ENCODE results near the gene HES7. TPM values are rescaled to one million over a fixed set of nuclear protein-coding genes. Genes with fewer than 3 reads are reported as not detected.

HES7 gene
- polyA plus RNA-seq, 2 of the 4 experiments (the other 2 are of a cell fraction), result 0.56 to 0.72 TPM

DNA sequence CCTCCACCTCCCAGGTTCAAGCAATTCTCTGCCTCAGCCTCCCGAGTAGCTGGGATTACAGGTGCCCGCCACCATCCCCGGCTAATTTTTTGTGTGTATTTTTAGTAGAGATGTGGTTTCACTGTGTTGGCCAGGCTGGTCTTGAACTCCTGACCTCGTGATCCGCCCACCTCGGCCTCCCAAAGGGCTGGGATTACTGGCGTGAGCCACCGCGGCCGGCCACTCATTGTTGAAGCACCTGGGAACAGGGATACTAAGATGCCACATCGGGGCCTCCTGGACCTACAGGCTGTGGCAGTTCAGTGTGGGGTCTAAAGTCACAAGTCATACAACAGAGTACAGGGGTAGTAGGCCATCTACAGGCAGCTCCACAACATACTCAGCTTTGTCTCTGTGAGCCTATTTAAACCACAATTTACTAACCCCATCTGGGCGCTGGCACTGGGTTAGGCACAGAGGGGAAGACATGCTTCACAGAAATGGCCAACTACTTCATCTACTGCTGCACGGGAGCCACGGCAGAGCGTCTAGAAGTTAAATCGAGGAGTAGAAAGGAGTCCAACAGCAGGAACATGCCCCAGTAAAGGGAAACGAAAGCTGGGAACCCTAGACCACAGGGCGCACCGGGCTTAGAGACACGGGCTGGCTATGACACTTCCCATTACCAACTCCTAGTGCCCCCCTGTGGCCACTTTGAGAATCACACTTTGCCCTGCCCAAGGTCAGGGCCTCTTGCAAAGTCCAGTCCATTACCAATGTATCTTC is 34.5 kb upstream of the HES7 start (continued):
- 0 out of 2 replicates have a peak, but pooled peaks have one; percentile 36 for TF ChIP-seq RARB (CRISPR knock-in tag; IDR thresholded peaks at IDR 0.05)
- TF ChIP-seq RFX5 (IDR thresholded peaks at IDR 0.05), result no peak
- 0 out of 2 replicates have a peak, but pooled peaks have one; percentile 48 for TF ChIP-seq HOXB5 (CRISPR knock-in tag; IDR thresholded peaks at IDR 0.05)
- peak; percentile 92 for TF ChIP-seq CHD4 (IDR thresholded peaks at IDR 0.05; ENCODE audit: borderline replicate concordance)
- TF ChIP-seq KDM1A (IDR thresholded peaks at IDR 0.05; ENCODE audit: low read depth), result peak; percentile 71; the same call in 1 of the 2 replicates
- TF ChIP-seq HOXA7 (CRISPR knock-in tag; IDR thresholded peaks at IDR 0.05), result 0 out of 2 replicates have a peak, but pooled peaks have one; percentile 7
- no peak for TF ChIP-seq MAFK (IDR thresholded peaks at IDR 0.05; ENCODE audit: partially characterized antibody)
- no peak for TF ChIP-seq EHF (CRISPR knock-in tag; IDR thresholded peaks at IDR 0.05)
- TF ChIP-seq SREBF2 (IDR thresholded peaks at IDR 0.05), result no peak
- TF ChIP-seq SMC3 (IDR thresholded peaks at IDR 0.05), result peak; percentile 89
- no peak for TF ChIP-seq KDM5A (IDR thresholded peaks at IDR 0.05)
- TF ChIP-seq ZNF302 (CRISPR knock-in tag; IDR thresholded peaks at IDR 0.05), result no peak
- TF ChIP-seq POLR2AphosphoS2 (conservative IDR thresholded peaks at IDR 0.05; ENCODE audit: low read length), result 0 out of 2 replicates have a peak, but pooled peaks have one; percentile 30
- TF ChIP-seq, protein P1, sequence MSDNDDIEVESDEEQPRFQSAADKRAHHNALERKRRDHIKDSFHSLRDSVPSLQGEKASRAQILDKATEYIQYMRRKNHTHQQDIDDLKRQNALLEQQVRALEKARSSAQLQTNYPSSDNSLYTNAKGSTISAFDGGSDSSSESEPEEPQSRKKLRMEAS (IDR thresholded peaks at IDR 0.05), result 0 out of 2 replicates have a peak, but pooled peaks have one; percentile 35
- TF ChIP-seq, protein P2, sequence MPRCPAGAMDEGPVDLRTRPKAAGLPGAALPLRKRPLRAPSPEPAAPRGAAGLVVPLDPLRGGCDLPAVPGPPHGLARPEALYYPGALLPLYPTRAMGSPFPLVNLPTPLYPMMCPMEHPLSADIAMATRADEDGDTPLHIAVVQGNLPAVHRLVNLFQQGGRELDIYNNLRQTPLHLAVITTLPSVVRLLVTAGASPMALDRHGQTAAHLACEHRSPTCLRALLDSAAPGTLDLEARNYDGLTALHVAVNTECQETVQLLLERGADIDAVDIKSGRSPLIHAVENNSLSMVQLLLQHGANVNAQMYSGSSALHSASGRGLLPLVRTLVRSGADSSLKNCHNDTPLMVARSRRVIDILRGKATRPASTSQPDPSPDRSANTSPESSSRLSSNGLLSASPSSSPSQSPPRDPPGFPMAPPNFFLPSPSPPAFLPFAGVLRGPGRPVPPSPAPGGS (IDR thresholded peaks at IDR 0.05), result no peak

- ATAC-seq, result peak; percentile 57 to 73
- TF ChIP-seq SMC3 (IDR thresholded peaks at IDR 0.05) (no peak), MAZ (IDR thresholded peaks at IDR 0.05; ENCODE audit: borderline replicate concordance, low read depth, low read length) (peak; percentile 61; the same call in 1 of the 2 replicates), PHF8 (IDR thresholded peaks at IDR 0.05; ENCODE audit: borderline replicate concordance, low read depth) (no peak; the same call in 1 of the 2 replicates), EHMT2 (IDR thresholded peaks at IDR 0.05; ENCODE audit: low read depth) (no peak), ZNF302 (CRISPR knock-in tag; IDR thresholded peaks at IDR 0.05) (no peak), NPAS2 (CRISPR knock-in tag; IDR thresholded peaks at IDR 0.05; ENCODE audit: borderline replicate concordance) (peak; percentile 100), KDM1A (IDR thresholded peaks at IDR 0.05; ENCODE audit: low read depth) (no peak), CBX2 (IDR thresholded peaks at IDR 0.05; ENCODE audit: borderline replicate concordance, low read depth) (no peak), CHD4 (IDR thresholded peaks at IDR 0.05; ENCODE audit: borderline replicate concordance) (no peak), CBX8 (IDR thresholded peaks at IDR 0.05) (no peak)
- TF ChIP-seq, protein P3, sequence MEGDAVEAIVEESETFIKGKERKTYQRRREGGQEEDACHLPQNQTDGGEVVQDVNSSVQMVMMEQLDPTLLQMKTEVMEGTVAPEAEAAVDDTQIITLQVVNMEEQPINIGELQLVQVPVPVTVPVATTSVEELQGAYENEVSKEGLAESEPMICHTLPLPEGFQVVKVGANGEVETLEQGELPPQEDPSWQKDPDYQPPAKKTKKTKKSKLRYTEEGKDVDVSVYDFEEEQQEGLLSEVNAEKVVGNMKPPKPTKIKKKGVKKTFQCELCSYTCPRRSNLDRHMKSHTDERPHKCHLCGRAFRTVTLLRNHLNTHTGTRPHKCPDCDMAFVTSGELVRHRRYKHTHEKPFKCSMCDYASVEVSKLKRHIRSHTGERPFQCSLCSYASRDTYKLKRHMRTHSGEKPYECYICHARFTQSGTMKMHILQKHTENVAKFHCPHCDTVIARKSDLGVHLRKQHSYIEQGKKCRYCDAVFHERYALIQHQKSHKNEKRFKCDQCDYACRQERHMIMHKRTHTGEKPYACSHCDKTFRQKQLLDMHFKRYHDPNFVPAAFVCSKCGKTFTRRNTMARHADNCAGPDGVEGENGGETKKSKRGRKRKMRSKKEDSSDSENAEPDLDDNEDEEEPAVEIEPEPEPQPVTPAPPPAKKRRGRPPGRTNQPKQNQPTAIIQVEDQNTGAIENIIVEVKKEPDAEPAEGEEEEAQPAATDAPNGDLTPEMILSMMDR (IDR thresholded peaks at IDR 0.05), result no peak
- TF ChIP-seq, protein P4, sequence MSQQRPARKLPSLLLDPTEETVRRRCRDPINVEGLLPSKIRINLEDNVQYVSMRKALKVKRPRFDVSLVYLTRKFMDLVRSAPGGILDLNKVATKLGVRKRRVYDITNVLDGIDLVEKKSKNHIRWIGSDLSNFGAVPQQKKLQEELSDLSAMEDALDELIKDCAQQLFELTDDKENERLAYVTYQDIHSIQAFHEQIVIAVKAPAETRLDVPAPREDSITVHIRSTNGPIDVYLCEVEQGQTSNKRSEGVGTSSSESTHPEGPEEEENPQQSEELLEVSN (IDR thresholded peaks at IDR 0.05; ENCODE audit: borderline replicate concordance, low read depth), result peak; percentile 88
- TF ChIP-seq, protein P5, sequence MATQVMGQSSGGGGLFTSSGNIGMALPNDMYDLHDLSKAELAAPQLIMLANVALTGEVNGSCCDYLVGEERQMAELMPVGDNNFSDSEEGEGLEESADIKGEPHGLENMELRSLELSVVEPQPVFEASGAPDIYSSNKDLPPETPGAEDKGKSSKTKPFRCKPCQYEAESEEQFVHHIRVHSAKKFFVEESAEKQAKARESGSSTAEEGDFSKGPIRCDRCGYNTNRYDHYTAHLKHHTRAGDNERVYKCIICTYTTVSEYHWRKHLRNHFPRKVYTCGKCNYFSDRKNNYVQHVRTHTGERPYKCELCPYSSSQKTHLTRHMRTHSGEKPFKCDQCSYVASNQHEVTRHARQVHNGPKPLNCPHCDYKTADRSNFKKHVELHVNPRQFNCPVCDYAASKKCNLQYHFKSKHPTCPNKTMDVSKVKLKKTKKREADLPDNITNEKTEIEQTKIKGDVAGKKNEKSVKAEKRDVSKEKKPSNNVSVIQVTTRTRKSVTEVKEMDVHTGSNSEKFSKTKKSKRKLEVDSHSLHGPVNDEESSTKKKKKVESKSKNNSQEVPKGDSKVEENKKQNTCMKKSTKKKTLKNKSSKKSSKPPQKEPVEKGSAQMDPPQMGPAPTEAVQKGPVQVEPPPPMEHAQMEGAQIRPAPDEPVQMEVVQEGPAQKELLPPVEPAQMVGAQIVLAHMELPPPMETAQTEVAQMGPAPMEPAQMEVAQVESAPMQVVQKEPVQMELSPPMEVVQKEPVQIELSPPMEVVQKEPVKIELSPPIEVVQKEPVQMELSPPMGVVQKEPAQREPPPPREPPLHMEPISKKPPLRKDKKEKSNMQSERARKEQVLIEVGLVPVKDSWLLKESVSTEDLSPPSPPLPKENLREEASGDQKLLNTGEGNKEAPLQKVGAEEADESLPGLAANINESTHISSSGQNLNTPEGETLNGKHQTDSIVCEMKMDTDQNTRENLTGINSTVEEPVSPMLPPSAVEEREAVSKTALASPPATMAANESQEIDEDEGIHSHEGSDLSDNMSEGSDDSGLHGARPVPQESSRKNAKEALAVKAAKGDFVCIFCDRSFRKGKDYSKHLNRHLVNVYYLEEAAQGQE (IDR thresholded peaks at IDR 0.05), result peak; percentile 48; the same call in 1 of the 2 replicates
- TF ChIP-seq, protein P6, sequence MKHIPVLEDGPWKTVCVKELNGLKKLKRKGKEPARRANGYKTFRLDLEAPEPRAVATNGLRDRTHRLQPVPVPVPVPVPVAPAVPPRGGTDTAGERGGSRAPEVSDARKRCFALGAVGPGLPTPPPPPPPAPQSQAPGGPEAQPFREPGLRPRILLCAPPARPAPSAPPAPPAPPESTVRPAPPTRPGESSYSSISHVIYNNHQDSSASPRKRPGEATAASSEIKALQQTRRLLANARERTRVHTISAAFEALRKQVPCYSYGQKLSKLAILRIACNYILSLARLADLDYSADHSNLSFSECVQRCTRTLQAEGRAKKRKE (CRISPR knock-in tag; IDR thresholded peaks at IDR 0.05; ENCODE audit: low read depth), result no peak
Measured at GRCh38 chr17:8156246-8156992, 32.5 kb upstream of the HES7 start.

More at GRCh38 chr17:8156246-8156992, 32.5 kb upstream of the HES7 start:
- H3K4me2 ChIP-seq, result peak overlapping the region; percentile 91
- under 1% methylated on average over 55 of the region's 59 CpGs for WGBS (ENCODE audit: missing lambda C conversion rate)
- H3K27ac ChIP-seq, result peak overlapping the region; percentile 89 to 93
- H3K4me3 ChIP-seq, result peak overlapping the region; percentile 65
- POLR2A ChIA-PET, result interaction anchor here (0.6 to 2.4 kb wide), 22 partner anchors 14 to 795 kb away, joined by 3 to 43 read pairs (median 5); partner anchors contain the start of genes BORCS6, CTC1, HES7 and SLC25A35
- H3K4me1 ChIP-seq, result peaks cover 55% of the 10 kb centered on the region
- CTCF ChIA-PET, result interaction anchor here (0.8 to 19.5 kb wide), 13 partner anchors 11 to 139 kb away, joined by 3 to 601 read pairs (median 6); partner anchors contain the start of genes BORCS6, HES7 and SLC25A35
- DNase-seq (ENCODE audit: low read depth in 1 of 2, low spot score in 1 of 2) (peak; percentile 100), FAIRE-seq (peak; percentile 99)
- no peaks in the 10 kb centered on the region for H3K9me3 ChIP-seq

Measured in A549 (cell line).